HepG2 (cell line): ENCODE data around the gene CDH13. TPM values are rescaled to one million over a fixed set of nuclear protein-coding genes. Genes with fewer than 3 reads are reported as not detected.

Experiments used
- ATAC-seq: fragments of 200-7000 bp; cut with Tn5 transposase; 3 replicates; pipeline ENCODE4 v1.9.1; 2020; ENCODE audit warnings: mild to moderate bottlenecking, moderate library complexity
- BruUV-seq: library from RNA; stranded (reverse); fragments of 400-500 nt; replicated peaks from 2 replicates; lab custom pipeline; 2021; lab: Mats Ljungman, UMichigan
- CTCF ChIA-PET: fragments of 300-600 bp; formaldehyde crosslinking; extraction: SDS; loops from one replicate; lab custom pipeline; 2021; ENCODE audit warnings: low total read pairs, inconsistent platforms, low intra/inter-chr PET ratio; lab: Yijun Ruan, JAX
- POLR2A ChIA-PET: fragments of 350-600 bp; sonication (Branson Sonifier 250); formaldehyde crosslinking; loops from one replicate; lab custom pipeline; 2020; ENCODE audit warnings: antibody characterized with exemption, inconsistent platforms; lab: Yijun Ruan, JAX
- DNase-seq: peaks from one replicate; pipeline ENCODE4 v3.0.0-alpha.2; 2015; ENCODE audit warnings: low spot score
- FAIRE-seq: peaks from 3 replicates; lab custom pipeline; 2011; peaks lifted over from hg19 to GRCh38; lab: Jason Lieb, UNC
- H2AFZ ChIP-seq: one replicate; pipeline ENCODE4 v1.6.1; 2011; ENCODE audit warnings: low read length, inconsistent platforms
- H3K27ac ChIP-seq: fragments of 300-600 bp; 3 replicates; pipeline ENCODE4 v1.8.0; 2011; ENCODE audit warnings: mixed run types, mild to moderate bottlenecking, mixed read lengths, low read length, inconsistent platforms; ENCODE audit not compliant: insufficient read depth; ENCODE audit errors: extremely low read length
- H3K27me3 ChIP-seq, 2 experiments: fragments of 200-600 bp in 1 of 2; 2 replicates in 1 of 2; 3 replicates in 1 of 2; pipeline versions ENCODE4 v1.6.0 to v1.8.0; 2011; ENCODE audit warnings: low read length in 2 of 2, mild to moderate bottlenecking in 2 of 2, moderate library complexity in 2 of 2, inconsistent platforms in 1 of 2; ENCODE audit not compliant: insufficient read depth in 2 of 2, control insufficient read depth in 1 of 2
- H3K36me3 ChIP-seq, 2 experiments: fragments of 200-600 bp in 1 of 2; replicated peaks in 1 of 2; 2 replicates in 1 of 2; 3 replicates in 1 of 2; pipeline versions ENCODE4 v1.5.1 to v1.8.0; 2011; ENCODE audit warnings: low read length in 2 of 2, inconsistent platforms in 1 of 2; ENCODE audit not compliant: insufficient read depth in 2 of 2, control insufficient read depth in 1 of 2
- H3K4me1 ChIP-seq: 2 replicates; pipeline ENCODE4 v1.5.1; 2012; ENCODE audit warnings: low read length, inconsistent platforms; ENCODE audit not compliant: insufficient read depth
- H3K4me2 ChIP-seq: 2 replicates; pipeline ENCODE4 v1.6.0; 2011; ENCODE audit warnings: low read depth, low read length, inconsistent platforms
- H3K4me3 ChIP-seq, 3 experiments: fragments of 200-600 bp in 1 of 3; sonication (generic), shearing (Covaris generic) in 1 of 3; replicated peaks in 1 of 3; 2 replicates each; pipeline ENCODE4 v1.5.1; 2011 to 2016; ENCODE audit warnings: low read length in 3 of 3, inconsistent platforms in 2 of 3, low read depth in 2 of 3, mild to moderate bottlenecking in 2 of 3, control low read depth in 1 of 3, mixed read lengths in 1 of 3; ENCODE audit not compliant: insufficient read depth in 1 of 3
- H3K79me2 ChIP-seq: one replicate; pipeline ENCODE4 v1.6.1; 2011; ENCODE audit warnings: low read length, inconsistent platforms; ENCODE audit not compliant: insufficient read depth
- H3K9ac ChIP-seq: 2 replicates; pipeline ENCODE4 v1.6.0; 2011; ENCODE audit warnings: mild to moderate bottlenecking, low read depth, low read length, inconsistent platforms; ENCODE audit not compliant: insufficient read depth
- H3K9me3 ChIP-seq: 2 replicates; pipeline ENCODE4 v1.5.1; 2012; ENCODE audit warnings: mild to moderate bottlenecking, low read length
- H4K20me1 ChIP-seq: 2 replicates; pipeline ENCODE4 v1.6.0; 2011; ENCODE audit warnings: inconsistent platforms, mild to moderate bottlenecking, low read length, moderate library complexity; ENCODE audit not compliant: insufficient read depth
- ETV6 ChIP-seq: sonication (generic); formaldehyde crosslinking; conservative IDR thresholded peaks from 2 replicates; pipeline ENCODE4 v1.4.0; 2020; ENCODE audit warnings: missing genetic modification reagents
- GATAD1 ChIP-seq: IDR thresholded peaks from 2 replicates; pipeline ENCODE4 v1.6.1; 2016; ENCODE audit warnings: missing genetic modification reagents, missing compliant biosample characterization
- GMEB1 ChIP-seq: sonication (generic); formaldehyde crosslinking; IDR thresholded peaks from 2 replicates; pipeline ENCODE4 v1.5.1; 2020; ENCODE audit warnings: missing genetic modification reagents, mild to moderate bottlenecking, borderline replicate concordance
- KLF15 ChIP-seq: sonication (generic); formaldehyde crosslinking; IDR thresholded peaks from 2 replicates; pipeline ENCODE4 v1.8.1; 2023; ENCODE audit warnings: borderline replicate concordance, mild to moderate bottlenecking, inconsistent platforms, missing genetic modification reagents, mixed read lengths
- KLF9 ChIP-seq: IDR thresholded peaks from 2 replicates; pipeline ENCODE4 v1.6.1; 2016; ENCODE audit warnings: low read depth
- MAFF ChIP-seq: IDR thresholded peaks from 2 replicates; pipeline ENCODE4 v1.6.1; 2011; ENCODE audit warnings: low read depth, low read length, improper control_type of control experiment
- MEIS2 ChIP-seq: sonication (generic); formaldehyde crosslinking; IDR thresholded peaks from 2 replicates; pipeline ENCODE4 v1.9.0; 2021; ENCODE audit warnings: mild to moderate bottlenecking, missing genetic modification reagents
- MXI1 ChIP-seq: IDR thresholded peaks from 3 replicates; pipeline ENCODE4 v1.6.1; 2012; ENCODE audit warnings: low read depth, low read length, inconsistent platforms, borderline replicate concordance
- MYNN ChIP-seq: sonication (generic); formaldehyde crosslinking; IDR thresholded peaks from 2 replicates; pipeline ENCODE4 v1.4.0; 2020; ENCODE audit warnings: mild to moderate bottlenecking, low read depth, missing genetic modification reagents
- NFYC ChIP-seq: IDR thresholded peaks from 2 replicates; pipeline ENCODE4 v1.6.1; 2016; ENCODE audit warnings: missing genetic modification reagents, missing compliant biosample characterization
- PPARG ChIP-seq: conservative IDR thresholded peaks from 2 replicates; pipeline ENCODE4 v1.6.1; 2016; ENCODE audit warnings: missing biosample characterization, missing genetic modification reagents
- RAD21 ChIP-seq: fragments of 450-650 bp; formaldehyde crosslinking; IDR thresholded peaks from 2 replicates; pipeline ENCODE4 v1.5.0; 2020; ENCODE audit warnings: mild to moderate bottlenecking
- SOX6 ChIP-seq, 2 experiments: fragments of 450-650 bp in 1 of 2; sonication (generic) in 1 of 2; formaldehyde crosslinking in 1 of 2; IDR thresholded peaks; 2 replicates each; pipeline versions ENCODE4 v1.4.0 to v1.6.1; 2017 to 2020; ENCODE audit warnings: antibody characterized with exemption in 1 of 2, mild to moderate bottlenecking in 1 of 2, missing genetic modification reagents in 1 of 2
- ZFAT ChIP-seq: sonication (generic); formaldehyde crosslinking; conservative IDR thresholded peaks from 2 replicates; pipeline ENCODE4 v1.8.1; 2023; ENCODE audit warnings: missing genetic modification reagents, inconsistent platforms
- ZNF264 ChIP-seq: sonication (generic); formaldehyde crosslinking; IDR thresholded peaks from 2 replicates; pipeline ENCODE4 v1.4.0; 2020; ENCODE audit warnings: missing genetic modification reagents
- ZNF280D ChIP-seq: sonication (generic); formaldehyde crosslinking; IDR thresholded peaks from 2 replicates; pipeline ENCODE4 v1.5.1; 2020; ENCODE audit warnings: mild to moderate bottlenecking, missing genetic modification reagents
- ZNF446 ChIP-seq: sonication (generic); formaldehyde crosslinking; IDR thresholded peaks from 2 replicates; pipeline ENCODE4 v1.5.0; 2020; ENCODE audit warnings: mild to moderate bottlenecking, missing genetic modification reagents
- ZNF552 ChIP-seq: sonication (generic); formaldehyde crosslinking; IDR thresholded peaks from 2 replicates; pipeline ENCODE4 v1.9.0; 2022; ENCODE audit warnings: missing genetic modification reagents, mild to moderate bottlenecking, borderline replicate concordance
- ZXDC ChIP-seq: sonication (generic); formaldehyde crosslinking; IDR thresholded peaks from 2 replicates; pipeline ENCODE4 v1.5.0; 2020; ENCODE audit warnings: mild to moderate bottlenecking, missing genetic modification reagents
- WGBS: methylation state at CpG from one replicate; pipeline ENCODE4 v1.1.6; 2017; ENCODE audit warnings: low lambda C conversion rate; 5-methylcytosine and 5-hydroxymethylcytosine counted together
- in situ Hi-C: cut with HindIII; loops from 2 replicates; pipeline ENCODE4 v1.10.0; 2017; ENCODE audit warnings: low pct_unique_long_range_greater_than_20kb; ENCODE audit not compliant: extremely low pct_ligation_motif_present
- intact Hi-C: fragments of 100-400 bp; cut with micrococcal nuclease; formaldehyde crosslinking; loops from one replicate; pipeline ENCODE4 v1.10.0; 2022; ENCODE audit not compliant: unreplicated experiment
- polyA plus RNA-seq, 8 experiments: library from polyadenylated mRNA; depleted of rRNA in 3 of 8; stranded (reverse) in 7 of 8; unstranded in 1 of 8; fragments of >200 nt; fragmentation: Illumina TruSeq in 4 of 8; extraction: Trizol in 4 of 8; gene quantifications; 2 replicates each; pipeline versions ENCODE4 v1.2.1 to v1.2.3, GENCODE V29; 2011 to 2016; ENCODE audit warnings: low read depth in 4 of 8, missing spikeins in 1 of 8, mixed read lengths in 1 of 8; ENCODE audit not compliant: insufficient read depth in 1 of 8
- total RNA-seq, 5 experiments: library from RNA; depleted of rRNA; stranded (reverse); fragments of >200 nt; fragmentation: Illumina TruSeq; extraction: Trizol; gene quantifications; 2 replicates each; pipeline ENCODE4 v1.2.3, GENCODE V29; 2016; ENCODE audit warnings: low read depth in 1 of 5

CDH13 gene
- total and polyA plus RNA-seq, 2 of the 13 experiments (the other 11 are each of a cell fraction or from before 2014, with no cell fraction given) = not detected

GRCh38 chr16:82963653-82964052, 336.9 kb downstream of the CDH13 start (continued):
- TF ChIP-seq MXI1 = no peak
- TF ChIP-seq PPARG = no peak
- no peak for TF ChIP-seq ZNF446 (CRISPR knock-in tag)
- TF ChIP-seq ZNF280D (CRISPR knock-in tag) = no peak
- TF ChIP-seq ETV6 (CRISPR knock-in tag) = no peak
- TF ChIP-seq ZFAT (CRISPR knock-in tag) = no peak
- no peak for TF ChIP-seq RAD21 (CRISPR knock-in tag)

GRCh38 chr16:82965808-82966207, 339.0 kb downstream of the CDH13 start:
- FAIRE-seq = no peak
- no peak overlapping the region for H3K4me3 ChIP-seq
- no peaks in the 10 kb centered on the region for H3K36me3 ChIP-seq
- H3K9ac ChIP-seq = no peak overlapping the region
- H3K79me2 ChIP-seq = no peaks in the 10 kb centered on the region
- no peak overlapping the region for H2AFZ ChIP-seq
- in situ Hi-C loops = no loop called here
- DNase-seq = no peak
- no peak overlapping the region for H3K27ac ChIP-seq
- no peak overlapping the region for H3K4me2 ChIP-seq
- ATAC-seq = no peak
- intact Hi-C loops = no loop called here
- no peaks in the 10 kb centered on the region for H3K27me3 ChIP-seq
- no peaks in the 10 kb centered on the region for H4K20me1 ChIP-seq
- POLR2A ChIA-PET = no interaction called here
- CTCF ChIA-PET = no interaction called here
- H3K4me1 ChIP-seq = no peaks in the 10 kb centered on the region
- 13% methylated on average over 5 of the region's 5 CpGs for WGBS
- H3K9me3 ChIP-seq = peaks cover 16% of the 10 kb centered on the region
- BruUV-seq = no TSS peak
- TF ChIP-seq GMEB1 (CRISPR knock-in tag) (no peak), NFYC (CRISPR knock-in tag) (no peak), ZXDC (no peak), MYNN (CRISPR knock-in tag) (no peak), MEIS2 (CRISPR knock-in tag) (no peak), ZNF264 (CRISPR knock-in tag) (no peak), KLF9 (no peak), ZNF552 (CRISPR knock-in tag) (no peak), GATAD1 (CRISPR knock-in tag) (no peak), MAFF (no peak), SOX6 (IDR thresholded peaks at IDR 0.05) (no peak), SOX6 (CRISPR knock-in tag; IDR thresholded peaks at IDR 0.05) (no peak), KLF15 (CRISPR knock-in tag) (no peak)
